ENCODE measurements around the gene ANKRD39.
A peak's percentile ranks its signal among the peaks of the same experiment; 100 is the strongest.

The ANKRD39 gene

GRCh38 chr2:96857667-96858372 is at the start of gene ANKRD39:
TSS of gene ANKRD39 (minus strand) at chr2:96858016. CDS start at chr2:96857987, 29 bp downstream.
- TF ChIP-seq CTCF (conservative IDR thresholded peaks at IDR 0.05): peak; percentile 90
- H3K27ac ChIP-seq: peak within 1 kb of the TSS; percentile 89

- peak overlapping the region; percentile 71 for H3K27ac ChIP-seq
- no peak for TF ChIP-seq CTCF (conservative IDR thresholded peaks at IDR 0.05)
Observed at GRCh38 chr2:96906729-96907114, 48.9 kb upstream of the ANKRD39 start.

- TF ChIP-seq CTCF (conservative IDR thresholded peaks at IDR 0.05): no peak
- H3K27ac ChIP-seq: no peak overlapping the region
Observed at GRCh38 chr2:96903815-96904214, 46.0 kb upstream of the ANKRD39 start.

GRCh38 chr2:96903318-96903717 is 45.5 kb upstream of the ANKRD39 start:
- H3K27ac ChIP-seq: no peak overlapping the region
- TF ChIP-seq CTCF (conservative IDR thresholded peaks at IDR 0.05): no peak

- no peak overlapping the region for H3K27ac ChIP-seq
- TF ChIP-seq CTCF (conservative IDR thresholded peaks at IDR 0.05): no peak
Observed at GRCh38 chr2:96900237-96900636, 42.4 kb upstream of the ANKRD39 start.

- TF ChIP-seq CTCF (conservative IDR thresholded peaks at IDR 0.05): no peak
- H3K27ac ChIP-seq: no peak overlapping the region
Observed at GRCh38 chr2:96899413-96899741, 41.6 kb upstream of the ANKRD39 start.

- H3K27ac ChIP-seq: no peak overlapping the region
- no peak for TF ChIP-seq CTCF (conservative IDR thresholded peaks at IDR 0.05)
Observed at GRCh38 chr2:96898641-96899412, 41.0 kb upstream of the ANKRD39 start.

Data from VCaP (cell line).